CD4-positive, alpha-beta T cell treated with Interleukin-10 for 1 hour (primary cell): Measurements from ENCODE around the gene GTF3C2.

ENCODE experiments used
- DNase-seq: peaks from one replicate; pipeline ENCODE4 v3.0.0-alpha.2; 2020

GTF3C2 gene

DNA sequence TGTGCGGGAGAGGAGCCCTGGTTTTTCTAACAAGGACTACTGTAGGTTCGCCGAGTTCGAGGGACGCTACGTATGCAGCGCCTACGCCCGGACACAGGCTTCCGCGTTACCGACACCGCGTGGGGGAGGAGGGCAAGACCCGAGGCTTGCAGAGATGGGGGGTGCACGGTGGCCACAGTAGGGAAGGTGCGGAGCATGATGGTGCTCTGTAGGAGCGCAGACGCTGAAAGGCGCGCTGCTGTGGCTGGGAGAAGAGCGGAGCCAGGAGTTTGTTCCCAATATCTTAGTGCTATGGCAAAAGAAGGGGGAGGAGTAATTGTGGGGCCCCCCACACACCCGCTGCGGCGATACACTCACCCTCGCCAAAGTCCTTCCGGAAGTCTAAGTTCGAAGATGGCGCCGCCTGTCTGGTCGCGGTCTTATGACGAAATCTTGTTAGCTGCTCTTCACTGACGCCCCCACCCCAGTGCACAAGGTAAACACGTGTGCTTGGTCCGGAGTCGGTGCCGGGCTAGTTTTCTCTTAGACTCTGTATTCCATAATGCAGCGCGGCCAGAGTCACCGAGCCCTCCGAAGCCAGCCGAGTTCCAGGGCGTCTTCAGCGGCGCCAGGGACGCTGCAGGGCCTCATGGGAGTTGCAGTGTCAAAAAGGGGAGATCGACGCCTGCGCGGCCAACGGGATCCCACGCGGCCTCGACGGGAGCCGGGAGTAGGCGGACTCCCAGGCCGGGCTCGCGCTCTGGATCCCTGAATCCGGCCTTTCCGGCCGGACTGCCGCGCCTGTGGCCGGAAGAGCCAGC is at the start of gene GTF3C2:
Gene GTF3C2 (minus strand): TSS at position 383 of the 800 bp plus-strand sequence. CDS start 13,210 bp downstream, outside the sequence.
- peak; percentile 94 for DNase-seq

- no peak for DNase-seq
These were observed 44.0 kb upstream of the GTF3C2 start for GRCh38 chr2:27400348-27401135.

GRCh38 chr2:27398962-27399361 is 42.4 kb upstream of the GTF3C2 start:
- DNase-seq: no peak

GRCh38 chr2:27393225-27393624 is 36.7 kb upstream of the GTF3C2 start:
- no peak for DNase-seq

DNA sequence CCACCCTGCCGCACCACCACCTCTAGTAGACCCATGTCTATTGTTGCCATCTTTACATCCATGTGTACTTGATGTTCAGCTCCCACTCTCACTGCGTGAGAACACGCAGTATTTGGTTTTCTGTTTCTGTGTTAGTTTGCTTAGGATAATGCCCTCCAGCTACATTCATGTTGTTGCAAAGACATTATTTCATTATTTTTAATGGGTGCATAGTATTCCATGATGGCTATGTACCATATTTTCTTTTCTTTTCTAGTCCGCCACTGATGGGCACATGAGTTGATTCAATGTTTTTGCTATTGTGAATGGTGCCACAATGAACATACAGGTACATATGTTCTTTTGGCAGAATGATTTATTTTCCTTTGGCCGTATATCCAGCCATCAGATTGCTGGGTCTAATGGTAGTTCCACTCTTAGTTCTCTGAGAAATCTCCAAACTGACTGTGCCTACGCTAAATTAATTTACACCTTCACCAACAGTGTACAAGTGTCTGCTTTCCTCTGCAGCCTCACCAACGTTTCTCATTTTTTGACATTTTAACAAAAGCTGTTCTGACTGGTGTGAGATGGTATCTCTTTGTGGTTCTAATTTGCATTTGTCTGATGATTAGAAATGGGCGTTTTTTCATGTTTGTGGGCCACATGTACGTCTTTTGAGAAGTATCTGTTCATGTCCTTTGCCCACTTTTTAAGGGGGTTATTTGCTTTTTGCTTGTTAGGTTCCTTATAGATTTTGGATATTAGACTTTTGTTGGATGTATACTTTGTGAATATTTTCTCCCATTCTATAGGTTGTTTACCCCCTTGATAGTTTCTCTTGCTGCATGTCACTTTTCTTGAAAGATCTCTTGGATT is 34.5 kb upstream of the GTF3C2 start:
- peak; percentile 71 for DNase-seq

DNA sequence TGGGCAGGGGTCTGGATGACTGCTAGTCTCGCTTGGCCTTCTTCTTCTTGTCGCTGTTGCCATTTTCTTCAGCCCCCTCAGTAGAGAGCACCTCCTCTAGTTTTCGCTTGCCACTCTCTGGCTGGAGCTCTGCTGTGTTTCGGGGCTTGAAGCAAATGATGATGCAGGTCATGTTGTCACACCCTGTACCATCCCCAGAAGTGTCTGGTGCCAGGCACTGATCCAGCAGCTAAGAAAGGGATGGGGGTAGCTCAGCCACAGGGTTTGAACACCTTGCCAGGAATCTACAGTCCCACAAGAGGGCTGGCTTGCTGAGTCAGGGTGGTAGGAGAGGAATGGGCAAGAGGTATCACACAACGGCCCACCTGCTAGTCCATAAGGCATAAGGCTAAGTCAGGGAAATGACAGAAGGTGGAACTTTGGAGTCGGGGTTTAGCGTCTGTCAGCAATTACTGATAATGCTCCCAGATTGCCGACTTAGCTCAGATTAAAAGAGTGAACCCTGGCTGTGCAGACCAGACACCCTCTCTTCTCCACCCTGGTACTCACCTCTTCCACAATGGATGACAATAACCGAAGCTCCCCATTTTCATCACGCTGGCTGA is 25.1 kb upstream of the GTF3C2 start:
- DNase-seq: no peak

DNA sequence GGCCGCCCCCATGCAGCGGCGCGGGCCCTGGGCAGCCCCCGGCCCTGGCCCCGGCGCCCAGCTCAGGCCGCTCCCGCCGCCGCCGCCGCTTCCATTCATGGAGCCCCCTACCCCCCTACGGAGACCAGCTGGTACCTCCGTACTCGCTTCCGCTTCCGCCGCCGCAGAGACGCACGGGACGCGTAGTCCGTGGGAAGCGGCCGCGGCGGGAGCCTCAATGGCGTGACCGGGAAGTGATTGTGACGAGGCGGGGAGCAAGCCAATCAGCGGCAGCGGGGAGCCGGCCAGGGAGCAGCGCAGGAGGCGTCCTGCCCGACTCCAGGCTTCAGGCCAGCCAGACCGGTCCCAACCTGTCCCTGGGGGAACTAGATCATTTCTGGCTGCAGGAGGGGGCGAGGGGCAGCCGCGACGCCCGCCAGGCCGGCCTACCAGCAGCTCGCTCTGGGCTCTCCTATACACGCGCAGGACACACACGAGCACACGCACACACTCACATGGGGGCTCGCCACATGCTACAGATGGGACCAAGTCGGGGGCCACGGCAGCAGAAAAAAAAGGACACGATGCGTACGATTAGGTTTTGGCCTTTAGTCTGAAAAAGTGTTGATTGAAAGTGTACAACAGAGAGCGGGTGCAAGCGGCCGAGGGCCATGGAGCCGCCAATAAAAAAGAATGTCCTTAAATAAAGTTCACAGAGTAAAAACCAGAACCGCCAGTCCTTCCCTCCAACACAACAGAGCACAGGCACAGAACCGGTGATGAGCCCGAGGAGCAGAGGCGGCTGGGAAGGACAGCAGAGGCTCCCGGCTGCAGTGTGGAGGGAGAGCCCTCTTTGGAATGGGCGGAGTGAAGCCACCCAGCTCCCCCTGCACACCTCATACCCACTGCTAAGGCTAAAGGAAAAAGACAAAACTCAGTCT is 24.3 kb upstream of the GTF3C2 start, which contains the start of gene ZNF513:
Gene ZNF513 (minus strand): TSS at position 109 of the 920 bp plus-strand sequence. CDS start 208 bp downstream, outside the sequence.
- DNase-seq: peak; percentile 91

- DNase-seq: peak; percentile 70
These were observed 23.5 kb upstream of the GTF3C2 start for GRCh38 chr2:27379836-27380625.

- DNase-seq: no peak
These were observed 22.8 kb upstream of the GTF3C2 start for GRCh38 chr2:27379383-27379835.

DNA sequence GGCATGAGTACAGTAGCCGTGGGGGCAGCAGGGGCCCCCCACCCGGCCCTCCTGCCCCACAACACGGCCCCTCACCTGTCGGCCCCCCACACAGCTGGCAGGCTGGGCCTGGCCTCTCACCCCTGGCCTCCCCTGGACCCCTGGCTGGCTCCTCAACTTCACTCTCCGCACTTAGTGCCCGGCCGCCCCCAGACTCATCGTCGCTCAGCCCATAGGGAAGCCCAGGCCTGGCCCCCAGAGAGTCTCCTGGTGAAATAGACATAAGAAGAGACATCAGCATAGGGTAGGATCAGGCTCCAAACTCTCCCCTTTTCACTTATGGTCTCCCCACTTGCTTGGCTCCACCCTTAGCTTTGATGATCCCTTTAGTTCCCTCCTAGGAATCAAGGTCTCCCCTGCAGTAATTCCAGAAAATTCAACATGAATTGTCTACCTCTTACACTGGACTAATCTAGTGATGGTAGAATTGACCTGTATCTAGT is 22.3 kb upstream of the GTF3C2 start:
- no peak for DNase-seq

DNA sequence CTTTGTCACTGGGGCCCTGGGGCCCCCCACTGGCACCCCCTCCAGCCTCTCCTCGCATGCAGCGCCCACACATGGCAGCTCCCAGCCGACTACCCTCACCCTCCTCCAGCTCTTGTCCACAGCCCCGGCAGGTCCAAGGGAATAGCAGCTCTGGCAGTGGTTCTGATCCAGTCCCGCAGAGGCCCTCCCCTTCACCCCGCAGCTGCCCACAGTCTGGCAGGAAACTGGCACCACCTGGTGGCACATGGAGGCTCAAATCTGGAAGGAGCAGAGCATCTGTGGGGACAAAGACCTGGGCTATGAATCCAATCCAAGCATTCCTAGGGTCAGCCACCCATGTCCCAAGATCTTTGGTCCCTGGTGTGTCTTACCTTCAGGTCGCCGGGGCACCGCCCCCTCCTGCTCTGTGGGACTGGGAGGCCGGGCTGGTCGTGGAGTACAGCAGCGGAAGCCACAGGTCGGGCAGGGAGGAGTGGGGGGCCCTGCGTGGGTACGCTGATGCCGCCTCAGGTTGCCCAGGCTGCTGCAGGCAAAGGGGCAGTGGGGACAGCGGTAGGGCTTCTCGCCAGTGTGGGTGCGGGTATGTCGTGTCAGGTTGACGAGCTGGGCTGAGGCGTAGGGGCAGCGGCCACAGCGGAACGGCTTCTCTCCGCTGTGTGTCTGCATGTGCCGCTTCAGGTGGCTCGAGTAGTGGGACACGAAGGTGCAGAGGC is 21.7 kb upstream of the GTF3C2 start:
- peak; percentile 20 for DNase-seq

DNA sequence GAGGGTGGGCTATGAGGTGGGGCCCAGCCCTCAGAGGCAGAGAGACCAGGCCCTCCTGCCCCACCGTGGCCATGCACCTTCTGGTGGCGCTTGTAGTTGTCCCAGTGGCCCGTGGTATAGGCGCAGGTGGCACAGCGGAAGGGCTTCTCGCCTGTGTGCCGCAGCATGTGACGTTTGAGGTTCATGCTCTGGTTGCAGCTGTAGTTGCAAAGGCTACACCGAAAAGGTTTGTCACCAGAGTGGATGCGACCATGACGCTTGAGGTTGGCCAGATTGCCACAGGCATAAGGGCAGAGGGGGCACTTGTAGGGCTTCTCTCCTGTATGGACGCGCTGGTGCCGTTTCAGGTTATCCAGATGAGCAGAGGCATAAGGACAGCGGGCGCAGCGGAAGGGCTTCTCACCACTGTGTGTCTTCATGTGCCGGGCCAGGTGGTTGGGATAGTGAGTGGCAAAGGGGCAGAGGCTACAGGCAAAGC is 21.1 kb upstream of the GTF3C2 start:
- no peak for DNase-seq

GRCh38 chr2:27376866-27377617 is 20.5 kb upstream of the GTF3C2 start:
- no peak for DNase-seq

GRCh38 chr2:27376151-27376865 is 19.7 kb upstream of the GTF3C2 start:
- DNase-seq: no peak

- DNase-seq: no peak
These were observed 19.0 kb upstream of the GTF3C2 start for GRCh38 chr2:27375513-27376099.

DNA sequence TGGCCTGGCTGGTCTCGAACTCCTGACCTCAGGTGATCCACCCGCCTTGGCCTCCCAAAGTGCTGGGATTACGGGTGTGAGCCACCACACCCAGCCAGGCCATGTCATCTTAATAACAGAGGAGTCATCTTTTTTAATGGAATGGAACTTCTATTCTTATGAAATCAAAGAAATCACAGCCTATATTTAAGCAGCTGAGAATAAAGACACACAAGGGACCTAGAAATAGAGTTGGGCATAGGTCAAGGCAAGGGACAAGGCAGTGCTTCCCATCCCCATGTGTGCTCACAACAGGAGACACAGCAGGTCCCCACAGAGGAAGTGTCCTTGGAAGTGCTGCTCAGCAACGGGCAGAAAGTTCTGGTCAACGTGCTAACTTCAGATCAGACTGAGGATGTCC is 17.0 kb upstream of the GTF3C2 start:
- no peak for DNase-seq

DNA sequence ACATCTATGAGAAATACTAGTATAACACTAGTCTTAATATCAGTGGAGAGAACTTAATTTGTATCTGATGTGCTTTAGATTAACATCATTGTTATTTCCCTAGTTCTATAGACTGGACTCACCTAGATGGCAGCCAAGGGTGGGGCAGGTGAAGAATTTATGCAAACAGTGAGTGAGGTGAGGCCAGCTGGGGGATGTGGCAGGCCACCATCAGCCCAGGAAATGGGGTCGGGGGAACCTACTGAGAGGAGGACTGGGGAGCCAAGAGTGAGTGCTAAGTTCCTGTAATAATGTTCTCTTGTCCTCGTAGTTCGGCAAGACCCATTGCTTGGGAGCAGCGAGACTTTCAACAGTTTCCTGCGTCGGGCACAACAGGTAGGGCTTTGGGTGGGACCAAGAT is 16.4 kb upstream of the GTF3C2 start:
- no peak for DNase-seq
